ENCODE results near the gene STRAP. TPM values are rescaled to one million over a fixed set of nuclear protein-coding genes. Genes with fewer than 3 reads are reported as not detected.

The STRAP gene
- total and polyA plus RNA-seq, 8 donors = 84.2 to 147 (median 133) TPM

DNA sequence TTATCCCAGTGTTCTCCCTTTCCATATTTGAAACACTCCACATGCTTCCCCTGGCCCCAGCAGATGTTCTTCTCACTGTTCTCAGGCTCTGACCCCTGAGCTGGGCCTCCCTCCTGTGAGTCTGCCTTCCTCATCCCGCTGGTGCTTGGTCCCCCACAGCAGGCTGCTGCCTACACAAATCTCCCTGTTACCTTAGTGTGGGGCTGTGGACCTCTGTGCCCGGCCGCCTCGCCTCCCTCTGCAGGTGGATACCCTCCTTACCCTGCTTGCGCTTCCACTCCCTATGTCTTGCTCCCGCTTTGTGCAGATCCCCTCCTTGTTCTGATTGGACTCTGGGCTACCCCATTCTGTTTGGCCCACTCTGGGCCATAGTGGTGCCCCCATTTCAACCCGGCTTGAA, 35.9 kb downstream of the STRAP start:
- no peaks in the 10 kb centered on the region for H3K9me3 ChIP-seq
- no peaks in the 10 kb centered on the region for H3K36me3 ChIP-seq
- no peak overlapping the region for H3K4me3 ChIP-seq
- TF ChIP-seq, protein P1, sequence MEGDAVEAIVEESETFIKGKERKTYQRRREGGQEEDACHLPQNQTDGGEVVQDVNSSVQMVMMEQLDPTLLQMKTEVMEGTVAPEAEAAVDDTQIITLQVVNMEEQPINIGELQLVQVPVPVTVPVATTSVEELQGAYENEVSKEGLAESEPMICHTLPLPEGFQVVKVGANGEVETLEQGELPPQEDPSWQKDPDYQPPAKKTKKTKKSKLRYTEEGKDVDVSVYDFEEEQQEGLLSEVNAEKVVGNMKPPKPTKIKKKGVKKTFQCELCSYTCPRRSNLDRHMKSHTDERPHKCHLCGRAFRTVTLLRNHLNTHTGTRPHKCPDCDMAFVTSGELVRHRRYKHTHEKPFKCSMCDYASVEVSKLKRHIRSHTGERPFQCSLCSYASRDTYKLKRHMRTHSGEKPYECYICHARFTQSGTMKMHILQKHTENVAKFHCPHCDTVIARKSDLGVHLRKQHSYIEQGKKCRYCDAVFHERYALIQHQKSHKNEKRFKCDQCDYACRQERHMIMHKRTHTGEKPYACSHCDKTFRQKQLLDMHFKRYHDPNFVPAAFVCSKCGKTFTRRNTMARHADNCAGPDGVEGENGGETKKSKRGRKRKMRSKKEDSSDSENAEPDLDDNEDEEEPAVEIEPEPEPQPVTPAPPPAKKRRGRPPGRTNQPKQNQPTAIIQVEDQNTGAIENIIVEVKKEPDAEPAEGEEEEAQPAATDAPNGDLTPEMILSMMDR (IDR thresholded peaks at IDR 0.05) = no peak
- peak in 1 of 4 donors; percentile 61 for DNase-seq
- H3K4me1 ChIP-seq = peaks cover 0 to 8% of the 10 kb centered on the region in 2 donors
- H3K27ac ChIP-seq = no peak overlapping the region
- no peaks in the 10 kb centered on the region for H3K27me3 ChIP-seq
- intact Hi-C loops (cut with DNase I) = no loop called here
- no peak for ATAC-seq

DNA sequence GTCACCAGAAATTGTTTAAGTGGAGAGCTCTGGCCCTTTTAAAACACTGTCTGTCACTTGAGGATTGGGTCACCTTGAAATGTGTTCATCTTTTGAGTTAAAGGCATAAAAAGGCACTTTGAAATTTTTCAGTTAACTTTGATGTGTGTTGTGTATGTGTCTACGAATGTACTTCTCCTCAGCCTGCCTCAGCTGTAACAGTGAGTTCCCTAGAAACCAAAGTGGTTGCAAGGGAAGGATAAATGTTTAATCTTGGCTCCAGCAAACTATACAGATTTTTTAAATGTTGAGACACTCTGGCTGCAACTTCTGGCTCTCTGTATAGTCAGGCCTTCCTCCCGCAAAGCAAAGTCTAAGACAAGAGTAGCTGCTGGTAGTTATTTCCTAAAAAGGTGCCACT, 37.2 kb downstream of the STRAP start:
- ATAC-seq = no peak

DNA sequence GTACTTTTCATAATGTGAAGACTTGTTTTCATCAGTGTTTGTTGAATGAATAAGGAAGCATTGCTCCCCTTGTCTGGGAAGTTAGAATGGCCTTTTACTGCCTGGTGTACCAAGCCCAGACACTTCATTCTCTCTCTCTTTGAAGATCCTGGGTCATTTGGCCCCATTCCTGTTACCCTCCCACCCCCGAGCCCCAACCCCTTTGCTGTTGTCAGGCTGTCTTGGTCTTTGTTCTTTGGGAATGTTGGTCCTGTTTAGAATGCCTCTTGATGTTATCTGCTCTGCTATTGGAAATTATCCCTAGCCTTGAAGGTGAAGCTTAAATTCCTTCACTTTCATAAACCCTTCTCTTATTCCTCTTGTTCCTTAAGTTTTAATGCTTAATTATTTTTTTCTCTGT, 42.8 kb downstream of the STRAP start:
- TF ChIP-seq, protein P1 (IDR thresholded peaks at IDR 0.05) = no peak
- no peaks in the 10 kb centered on the region for H3K9me3 ChIP-seq
- H3K4me1 ChIP-seq = peaks cover 0 to 6% of the 10 kb centered on the region in 2 donors
- intact Hi-C loops (cut with DNase I) = no loop called here
- H3K27ac ChIP-seq = no peak overlapping the region
- DNase-seq = no peak
- H3K36me3 ChIP-seq = no peaks in the 10 kb centered on the region
- ATAC-seq = no peak
- no peaks in the 10 kb centered on the region for H3K27me3 ChIP-seq
- H3K4me3 ChIP-seq = no peak overlapping the region

More for the DNA sequence above, 37.2 kb downstream of the STRAP start:
- H3K27me3 ChIP-seq = no peaks in the 10 kb centered on the region
- no peaks in the 10 kb centered on the region for H3K36me3 ChIP-seq
- H3K4me1 ChIP-seq = peaks cover 0 to 6% of the 10 kb centered on the region in 2 donors
- no peak overlapping the region for H3K4me3 ChIP-seq
- H3K27ac ChIP-seq = no peak overlapping the region
- TF ChIP-seq, protein P1 (IDR thresholded peaks at IDR 0.05) = no peak
- no peaks in the 10 kb centered on the region for H3K9me3 ChIP-seq
- DNase-seq = peak in 2 of 4 donors; percentile 34 to 66
- intact Hi-C loops (cut with DNase I) = no loop called here

DNA sequence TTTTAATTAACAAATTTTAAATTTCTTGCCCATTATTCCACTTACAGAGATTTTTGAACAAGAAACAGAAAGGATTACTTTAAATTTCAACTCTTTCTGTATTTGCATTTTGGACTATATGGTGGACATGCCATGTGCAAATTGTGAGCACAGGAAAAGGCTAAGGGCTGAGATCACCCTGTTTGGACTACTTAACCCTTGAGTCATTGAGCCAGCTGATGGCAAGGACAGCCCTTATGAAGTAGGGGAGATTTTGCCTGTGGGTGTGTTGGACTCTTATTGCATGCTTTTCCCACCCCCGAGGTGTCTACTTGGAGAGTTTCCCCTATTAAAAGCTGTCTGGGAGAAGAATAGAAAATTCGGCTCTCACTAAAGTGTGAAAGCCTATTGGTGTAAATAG, 46.2 kb downstream of the STRAP start:
- DNase-seq (no peak), ATAC-seq (peak; percentile 61)
- Histone ChIP-seq H3K9me3 (no peaks in the 10 kb centered on the region), H3K27me3 (no peaks in the 10 kb centered on the region), H3K27ac (no peak overlapping the region), H3K36me3 (no peaks in the 10 kb centered on the region), H3K4me1 (peaks cover 0 to 6% of the 10 kb centered on the region in 2 donors), H3K4me3 (no peak overlapping the region)
- TF ChIP-seq, protein P1 (IDR thresholded peaks at IDR 0.05) = no peak
- intact Hi-C loops (cut with DNase I) = no loop called here

DNA sequence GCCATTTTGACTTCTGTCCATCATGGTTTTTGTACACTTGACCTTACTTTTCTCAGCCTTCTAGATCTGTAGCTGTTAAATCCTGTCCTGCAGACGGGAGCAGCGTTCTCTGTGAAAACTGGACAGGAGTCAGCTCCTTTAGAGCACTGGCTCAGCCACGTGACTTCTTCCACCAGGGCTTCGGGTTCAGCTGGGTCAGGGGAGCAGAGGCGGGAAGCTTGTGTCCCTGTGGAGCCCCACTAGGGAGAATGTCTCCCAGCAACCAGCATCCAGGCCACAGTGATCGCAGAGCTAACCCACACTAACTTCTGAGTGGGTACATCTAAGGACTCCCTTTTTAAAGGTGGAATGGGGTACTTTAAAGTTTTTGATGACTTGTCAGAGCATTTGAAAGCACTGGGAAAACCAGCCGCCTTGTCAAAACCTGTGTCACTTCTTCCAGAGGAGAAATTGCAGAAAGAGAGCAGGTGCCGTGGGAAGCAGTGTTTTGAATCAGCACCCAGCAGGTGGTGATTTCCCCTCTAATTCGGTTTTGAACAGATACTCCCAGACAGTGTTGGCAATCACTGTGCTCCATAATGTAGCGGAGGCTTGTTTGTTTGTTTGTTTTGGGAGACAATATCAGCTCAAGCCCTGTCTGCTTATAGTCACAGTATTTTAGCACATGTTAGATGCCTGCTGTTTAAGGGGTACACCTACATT, 46.8 kb downstream of the STRAP start:
- intact Hi-C loops (cut with DNase I) = no loop called here
- no peak overlapping the region for H3K27ac ChIP-seq
- no peaks in the 10 kb centered on the region for H3K36me3 ChIP-seq
- ATAC-seq = peak; percentile 23
- H3K27me3 ChIP-seq = no peaks in the 10 kb centered on the region
- peak in 1 of 4 donors; percentile 31 for DNase-seq
- TF ChIP-seq, protein P1 (IDR thresholded peaks at IDR 0.05) = no peak
- no peak overlapping the region for H3K4me3 ChIP-seq
- H3K9me3 ChIP-seq = no peaks in the 10 kb centered on the region
- H3K4me1 ChIP-seq = peaks cover 0 to 6% of the 10 kb centered on the region in 2 donors

All from left lung (tissue), 10 donors.